Thyroid gland (tissue), 4 donors: Measurements from ENCODE around the gene MBD3L5. TPM values are rescaled to one million over a fixed set of nuclear protein-coding genes. Genes with fewer than 3 reads are reported as not detected.

Experiments used
- DNase-seq, 2 donors: peaks; one replicate each; pipeline ENCODE4 v3.0.0-alpha.2; 2019
- H3K27ac ChIP-seq, 3 donors: fragments of 200-600 bp; sonication (generic); 1 replicate in 2 of 3; 2 replicates in 1 of 3; pipeline ENCODE4 v1.5.1; 2016 to 2019; ENCODE audit warnings: mild to moderate bottlenecking in 1 of 3, moderate library complexity in 1 of 3
- H3K27me3 ChIP-seq: fragments of 200-600 bp; sonication (generic); one replicate; pipeline ENCODE4 v1.5.1; 2019
- H3K36me3 ChIP-seq, 2 donors: fragments of 200-600 bp; sonication (generic); one replicate each; pipeline ENCODE4 v1.5.1; 2016 to 2019
- H3K4me1 ChIP-seq, 2 donors: fragments of 200-600 bp; sonication (generic); one replicate each; pipeline ENCODE4 v1.5.1; 2017 to 2019
- H3K4me3 ChIP-seq, 3 donors: fragments of 200-600 bp; sonication (generic); replicated peaks in 1 of 3; 1 replicate in 2 of 3; 2 replicates in 1 of 3; pipeline ENCODE4 v1.5.1; 2016; ENCODE audit warnings: mild to moderate bottlenecking in 1 of 3
- H3K9me3 ChIP-seq: fragments of 200-600 bp; sonication (generic); one replicate; pipeline ENCODE4 v1.5.1; 2017
- CTCF ChIP-seq, 6 experiments: fragments of 200-600 bp in 3 of 6; fragments of 450-650 bp in 3 of 6; sonication (generic) in 3 of 6; IDR thresholded peaks; one replicate each; pipeline ENCODE4 v1.5.1; 2016 to 2019; ENCODE audit warnings: antibody characterized with exemption in 6 of 6, mild to moderate bottlenecking in 2 of 6, inconsistent platforms in 1 of 6, moderate library complexity in 1 of 6
- POLR2A ChIP-seq, 2 donors: fragments of 450-650 bp; IDR thresholded peaks; one replicate each; pipeline ENCODE4 v1.6.1; 2017; ENCODE audit warnings: antibody characterized with exemption in 2 of 2, mild to moderate bottlenecking in 2 of 2, moderate library complexity in 1 of 2
- WGBS, 2 donors: methylation state at CpG; one replicate each; pipeline ENCODE4 v1.1.5; 2017; 5-methylcytosine and 5-hydroxymethylcytosine counted together
- intact Hi-C: fragments of 100-400 bp; cut with DNase I; formaldehyde crosslinking; loops from one replicate; pipeline ENCODE4 v1.15.1; 2023
- total RNA-seq, 4 donors: library from RNA; depleted of rRNA; stranded (reverse); fragments of >200 nt; gene quantifications; one replicate each; pipeline ENCODE4 v1.2.3, GENCODE V29; 2016

MBD3L5 gene
- total RNA-seq, 4 donors from 2014 or later, result not detected

- Histone ChIP-seq H3K27me3 (no peaks in the 10 kb centered on the region), H3K9me3 (no peaks in the 10 kb centered on the region), H3K36me3 (no peaks in the 10 kb centered on the region), H3K4me1 (no peaks in the 10 kb centered on the region), H3K4me3 (no peak overlapping the region), H3K27ac (no peak overlapping the region)
- no peak for TF ChIP-seq POLR2A (IDR thresholded peaks at IDR 0.05)
- TF ChIP-seq CTCF (IDR thresholded peaks at IDR 0.05), result no peak
- no peak for DNase-seq
- 87 to 88% methylated on average over 15 of the region's 15 CpGs for WGBS, 2 donors
- intact Hi-C loops, result no loop called here
These were observed 32.5 kb upstream of the MBD3L5 start for GRCh38 chr19:6997679-6998445.

GRCh38 chr19:6999933-7000332 is 30.4 kb upstream of the MBD3L5 start:
- 73% methylated on average over 7 of the region's 7 CpGs for WGBS, 2 donors
- no peak overlapping the region for H3K4me3 ChIP-seq
- no peaks in the 10 kb centered on the region for H3K9me3 ChIP-seq
- intact Hi-C loops, result no loop called here
- no peak for TF ChIP-seq CTCF (IDR thresholded peaks at IDR 0.05)
- TF ChIP-seq POLR2A (IDR thresholded peaks at IDR 0.05), result no peak
- no peak for DNase-seq
- H3K36me3 ChIP-seq, result no peaks in the 10 kb centered on the region
- H3K4me1 ChIP-seq, result no peaks in the 10 kb centered on the region
- no peak overlapping the region for H3K27ac ChIP-seq
- no peaks in the 10 kb centered on the region for H3K27me3 ChIP-seq

GRCh38 chr19:7000333-7000732 is 30.0 kb upstream of the MBD3L5 start:
- no peak for DNase-seq
- no peak for TF ChIP-seq CTCF (IDR thresholded peaks at IDR 0.05)
- TF ChIP-seq POLR2A (IDR thresholded peaks at IDR 0.05), result no peak
- Histone ChIP-seq H3K36me3 (no peaks in the 10 kb centered on the region), H3K27me3 (no peaks in the 10 kb centered on the region), H3K9me3 (no peaks in the 10 kb centered on the region), H3K4me3 (no peak overlapping the region), H3K4me1 (no peaks in the 10 kb centered on the region), H3K27ac (no peak overlapping the region)
- WGBS, 2 donors, result 61 to 70% methylated on average over 3 of the region's 3 CpGs
- intact Hi-C loops, result no loop called here

- no peaks in the 10 kb centered on the region for H3K9me3 ChIP-seq
- no peaks in the 10 kb centered on the region for H3K27me3 ChIP-seq
- TF ChIP-seq POLR2A (IDR thresholded peaks at IDR 0.05) (no peak), CTCF (IDR thresholded peaks at IDR 0.05) (no peak)
- no peaks in the 10 kb centered on the region for H3K36me3 ChIP-seq
- no peaks in the 10 kb centered on the region for H3K4me1 ChIP-seq
- H3K27ac ChIP-seq, result no peak overlapping the region
- intact Hi-C loops, result no loop called here
- no peak for DNase-seq
- WGBS, 2 donors, result 68 to 69% methylated on average over 1 of the region's 1 CpG
- H3K4me3 ChIP-seq, result no peak overlapping the region
These were observed 29.6 kb upstream of the MBD3L5 start for GRCh38 chr19:7000816-7001215.

- H3K4me3 ChIP-seq, result no peak overlapping the region
- H3K27ac ChIP-seq, result no peak overlapping the region
- no peaks in the 10 kb centered on the region for H3K36me3 ChIP-seq
- H3K4me1 ChIP-seq, result no peaks in the 10 kb centered on the region
- intact Hi-C loops, result no loop called here
- no peak for TF ChIP-seq CTCF (IDR thresholded peaks at IDR 0.05)
- TF ChIP-seq POLR2A (IDR thresholded peaks at IDR 0.05), result no peak
- DNase-seq, result no peak
- 90 to 93% methylated on average over 18 of the region's 18 CpGs for WGBS, 2 donors
- H3K27me3 ChIP-seq, result no peaks in the 10 kb centered on the region
- H3K9me3 ChIP-seq, result no peaks in the 10 kb centered on the region
These were observed 26.0 kb upstream of the MBD3L5 start for GRCh38 chr19:7004313-7004931.
